Measurements from ENCODE around the gene SAMD4B.

SAMD4B gene

GRCh38 chr19:39314016-39314728, 28.0 kb upstream of the SAMD4B start:
- TF ChIP-seq, protein P1, sequence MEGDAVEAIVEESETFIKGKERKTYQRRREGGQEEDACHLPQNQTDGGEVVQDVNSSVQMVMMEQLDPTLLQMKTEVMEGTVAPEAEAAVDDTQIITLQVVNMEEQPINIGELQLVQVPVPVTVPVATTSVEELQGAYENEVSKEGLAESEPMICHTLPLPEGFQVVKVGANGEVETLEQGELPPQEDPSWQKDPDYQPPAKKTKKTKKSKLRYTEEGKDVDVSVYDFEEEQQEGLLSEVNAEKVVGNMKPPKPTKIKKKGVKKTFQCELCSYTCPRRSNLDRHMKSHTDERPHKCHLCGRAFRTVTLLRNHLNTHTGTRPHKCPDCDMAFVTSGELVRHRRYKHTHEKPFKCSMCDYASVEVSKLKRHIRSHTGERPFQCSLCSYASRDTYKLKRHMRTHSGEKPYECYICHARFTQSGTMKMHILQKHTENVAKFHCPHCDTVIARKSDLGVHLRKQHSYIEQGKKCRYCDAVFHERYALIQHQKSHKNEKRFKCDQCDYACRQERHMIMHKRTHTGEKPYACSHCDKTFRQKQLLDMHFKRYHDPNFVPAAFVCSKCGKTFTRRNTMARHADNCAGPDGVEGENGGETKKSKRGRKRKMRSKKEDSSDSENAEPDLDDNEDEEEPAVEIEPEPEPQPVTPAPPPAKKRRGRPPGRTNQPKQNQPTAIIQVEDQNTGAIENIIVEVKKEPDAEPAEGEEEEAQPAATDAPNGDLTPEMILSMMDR (IDR thresholded peaks at IDR 0.05; ENCODE audit: low read length, missing control alignments): no peak
- no peak overlapping the region for H3K4me3 ChIP-seq (replicated peaks; ENCODE audit: low read depth, low read length)
- no peak for DNase-seq (ENCODE audit: low read depth)

DNA sequence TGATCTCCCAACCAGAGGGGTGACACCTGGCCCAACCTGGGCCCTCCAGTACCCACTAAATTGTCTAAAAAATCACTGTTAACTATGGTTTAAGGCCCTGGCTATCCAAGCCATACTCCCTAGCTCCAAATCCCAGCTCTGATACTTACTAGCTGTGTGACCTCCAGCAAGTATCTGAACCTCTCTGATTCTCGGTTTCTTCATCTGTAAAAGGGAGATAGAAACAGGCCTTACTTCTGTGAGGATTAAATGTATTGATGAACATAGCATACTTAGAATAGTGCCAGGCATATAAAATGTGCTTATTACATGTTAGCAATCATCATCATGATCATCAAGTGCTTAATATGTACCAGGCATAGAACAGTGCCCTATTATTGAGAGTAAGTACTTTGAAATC, 26.3 kb upstream of the SAMD4B start:
- no peak overlapping the region for H3K4me3 ChIP-seq (replicated peaks; ENCODE audit: low read depth, low read length)
- no peak for DNase-seq (ENCODE audit: low read depth)
- TF ChIP-seq, protein P1 (IDR thresholded peaks at IDR 0.05; ENCODE audit: low read length, missing control alignments): no peak

DNA sequence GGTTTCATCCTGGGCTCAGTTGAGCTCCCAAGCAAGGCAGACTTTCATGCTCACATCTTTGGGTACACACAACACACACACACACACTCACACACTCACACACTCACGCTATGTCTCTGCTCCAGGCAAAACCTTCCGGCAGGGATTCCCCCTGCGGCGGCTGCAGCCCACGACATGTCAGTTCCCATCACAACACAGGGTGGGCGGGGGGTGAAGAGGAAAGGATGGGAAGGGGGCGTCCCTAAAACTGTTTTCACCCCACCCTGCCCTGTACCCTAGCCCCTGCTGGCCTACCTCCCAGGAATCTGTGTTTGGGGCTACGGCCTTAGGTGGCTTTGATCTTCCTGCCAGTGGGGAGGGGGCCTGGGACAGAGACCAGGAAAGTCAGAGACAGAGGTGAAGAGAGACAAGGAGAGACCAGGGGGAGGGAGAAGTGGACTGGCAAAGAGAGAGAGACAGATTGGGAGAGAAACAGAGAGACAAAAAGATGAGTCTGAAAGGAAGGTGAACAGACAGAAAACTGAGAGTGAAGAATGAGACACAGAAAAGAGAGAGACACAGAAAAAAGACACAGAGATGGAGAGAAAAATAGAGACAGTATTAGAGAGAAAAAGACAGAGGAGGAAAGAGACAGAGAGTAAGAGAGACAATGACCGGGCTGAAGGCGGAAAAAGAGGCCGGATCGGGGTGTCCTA, 25.4 kb upstream of the SAMD4B start:
- no peak overlapping the region for H3K4me3 ChIP-seq (replicated peaks; ENCODE audit: low read depth, low read length)
- no peak for DNase-seq (ENCODE audit: low read depth)
- TF ChIP-seq, protein P1 (IDR thresholded peaks at IDR 0.05; ENCODE audit: low read length, missing control alignments): no peak

DNA sequence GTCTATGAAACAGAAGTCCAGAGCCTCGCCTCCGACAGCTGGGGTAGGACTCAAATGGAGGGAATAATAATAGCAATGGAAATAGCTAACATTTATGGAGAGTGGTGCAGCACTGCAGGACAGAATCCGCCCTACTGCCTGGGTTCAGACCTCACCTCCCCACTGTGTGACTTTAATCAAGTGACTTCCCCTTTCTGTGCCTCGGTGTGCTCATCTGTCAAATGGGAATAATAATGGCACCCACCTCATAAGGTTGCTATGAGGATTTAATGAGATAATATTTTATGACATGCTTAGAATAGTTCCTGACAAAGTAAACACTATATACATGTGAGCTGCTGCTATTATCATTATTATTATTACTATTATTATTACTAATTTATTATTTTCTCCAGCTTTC, 24.7 kb upstream of the SAMD4B start:
- no peak for DNase-seq (ENCODE audit: low read depth)
- TF ChIP-seq, protein P1 (IDR thresholded peaks at IDR 0.05; ENCODE audit: low read length, missing control alignments): no peak
- no peak overlapping the region for H3K4me3 ChIP-seq (replicated peaks; ENCODE audit: low read depth, low read length)

DNA sequence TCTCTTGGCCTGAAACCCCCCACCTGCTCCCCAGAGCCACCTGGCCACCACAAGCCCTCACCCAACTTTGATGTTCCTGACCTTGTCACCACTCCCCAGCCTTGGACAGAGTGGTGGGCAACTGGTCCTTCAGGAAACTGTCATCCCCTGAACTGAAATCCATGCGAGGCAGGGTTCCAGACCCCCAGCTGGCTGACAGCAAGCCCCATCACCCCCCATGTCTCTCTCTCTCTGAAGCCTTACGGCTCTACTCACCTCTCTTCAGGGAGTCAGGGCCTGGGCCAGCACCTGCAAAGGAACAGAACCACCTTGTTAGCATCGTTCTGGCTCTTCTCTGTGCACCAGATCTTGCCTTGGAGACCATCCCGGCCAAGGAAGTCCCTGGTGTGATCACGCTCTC, 24.1 kb upstream of the SAMD4B start:
- H3K4me3 ChIP-seq (replicated peaks; ENCODE audit: low read depth, low read length): no peak overlapping the region
- TF ChIP-seq, protein P1 (IDR thresholded peaks at IDR 0.05; ENCODE audit: low read length, missing control alignments): no peak
- DNase-seq (ENCODE audit: low read depth): no peak

DNA sequence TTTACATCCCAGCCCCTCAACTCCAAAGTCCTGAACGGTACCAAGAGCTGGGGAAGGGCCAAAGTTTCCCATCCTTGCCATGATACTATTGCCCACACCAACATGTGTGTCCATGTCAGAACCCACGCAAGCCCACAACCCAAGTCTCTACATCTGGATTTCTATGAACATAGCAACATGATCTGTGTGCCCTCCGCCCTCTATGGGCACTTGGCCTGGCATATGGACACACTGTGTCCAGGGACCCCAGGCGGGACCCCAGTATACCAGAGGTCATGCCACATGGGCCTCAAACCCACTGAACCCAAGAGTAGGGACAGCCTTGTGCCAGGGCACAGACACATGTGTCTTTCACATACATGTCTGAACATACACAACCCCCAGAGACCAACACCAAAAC, 23.5 kb upstream of the SAMD4B start:
- no peak for DNase-seq (ENCODE audit: low read depth)
- TF ChIP-seq, protein P1 (IDR thresholded peaks at IDR 0.05; ENCODE audit: low read length, missing control alignments): no peak
- no peak overlapping the region for H3K4me3 ChIP-seq (replicated peaks; ENCODE audit: low read depth, low read length)
